ENCODE data around the gene UGGT1. TPM values are rescaled to one million over a fixed set of nuclear protein-coding genes. Genes with fewer than 3 reads are reported as not detected.

Gene UGGT1
- total RNA-seq, 1 donor: 80.0 TPM

DNA sequence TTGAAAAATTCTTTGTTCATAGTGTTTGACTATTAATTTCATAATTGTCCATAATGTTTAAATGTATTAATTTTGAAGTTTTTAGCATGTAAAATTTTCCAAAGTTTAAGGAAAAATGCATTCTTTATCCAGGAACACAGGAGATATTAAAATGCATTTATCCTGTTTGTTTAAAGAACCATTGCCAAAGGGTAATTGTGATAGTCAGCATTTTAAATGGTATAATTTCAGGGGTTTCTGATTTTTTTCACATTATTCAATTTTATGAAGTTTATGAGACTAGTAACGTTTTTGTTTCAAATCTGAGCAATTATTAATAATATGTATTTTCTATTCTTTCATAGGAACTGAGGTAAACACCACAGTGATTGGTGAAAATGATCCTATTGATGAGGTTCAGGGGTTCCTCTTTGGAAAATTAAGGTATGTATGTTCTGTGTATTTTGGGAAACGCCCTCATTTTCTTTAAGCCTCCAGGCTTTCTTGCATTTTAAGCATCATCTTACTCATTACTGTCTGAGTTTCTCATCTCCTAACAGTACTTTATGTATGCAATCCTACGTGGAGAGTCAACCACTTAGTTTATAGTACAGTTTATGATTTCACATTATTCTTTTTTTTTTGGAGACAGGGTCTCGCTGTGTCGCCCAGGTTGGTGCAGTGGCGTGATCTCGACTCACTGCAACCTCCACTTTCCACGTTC is 25.1 kb downstream of the UGGT1 start:
- TF ChIP-seq, protein P1, sequence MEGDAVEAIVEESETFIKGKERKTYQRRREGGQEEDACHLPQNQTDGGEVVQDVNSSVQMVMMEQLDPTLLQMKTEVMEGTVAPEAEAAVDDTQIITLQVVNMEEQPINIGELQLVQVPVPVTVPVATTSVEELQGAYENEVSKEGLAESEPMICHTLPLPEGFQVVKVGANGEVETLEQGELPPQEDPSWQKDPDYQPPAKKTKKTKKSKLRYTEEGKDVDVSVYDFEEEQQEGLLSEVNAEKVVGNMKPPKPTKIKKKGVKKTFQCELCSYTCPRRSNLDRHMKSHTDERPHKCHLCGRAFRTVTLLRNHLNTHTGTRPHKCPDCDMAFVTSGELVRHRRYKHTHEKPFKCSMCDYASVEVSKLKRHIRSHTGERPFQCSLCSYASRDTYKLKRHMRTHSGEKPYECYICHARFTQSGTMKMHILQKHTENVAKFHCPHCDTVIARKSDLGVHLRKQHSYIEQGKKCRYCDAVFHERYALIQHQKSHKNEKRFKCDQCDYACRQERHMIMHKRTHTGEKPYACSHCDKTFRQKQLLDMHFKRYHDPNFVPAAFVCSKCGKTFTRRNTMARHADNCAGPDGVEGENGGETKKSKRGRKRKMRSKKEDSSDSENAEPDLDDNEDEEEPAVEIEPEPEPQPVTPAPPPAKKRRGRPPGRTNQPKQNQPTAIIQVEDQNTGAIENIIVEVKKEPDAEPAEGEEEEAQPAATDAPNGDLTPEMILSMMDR (IDR thresholded peaks at IDR 0.05; ENCODE audit: extremely low read depth, low read depth, low read length): no peak
- DNase-seq (ENCODE audit: insufficient read length, low spot score, missing footprints): no peak
- no peaks in the 10 kb centered on the region for H3K9me3 ChIP-seq (ENCODE audit: low read depth, low read length)
- no peak overlapping the region for H3K4me2 ChIP-seq (ENCODE audit: insufficient read depth, low read length)
- no peaks in the 10 kb centered on the region for H3K79me2 ChIP-seq (ENCODE audit: insufficient read depth, low read length)
- H3K27ac ChIP-seq (ENCODE audit: low read depth, low read length): no peak overlapping the region
- no peak overlapping the region for H3K4me3 ChIP-seq (ENCODE audit: insufficient read depth, low read length)
- no peaks in the 10 kb centered on the region for H3K4me1 ChIP-seq (ENCODE audit: insufficient read depth, low read length)
- H3K36me3 ChIP-seq (ENCODE audit: insufficient read depth, low read length): peaks cover 51% of the 10 kb centered on the region
- H2AFZ ChIP-seq (ENCODE audit: low read length): no peak overlapping the region
- H3K27me3 ChIP-seq (ENCODE audit: insufficient read depth, low read length): no peaks in the 10 kb centered on the region
- no peaks in the 10 kb centered on the region for H4K20me1 ChIP-seq (ENCODE audit: insufficient read depth, low read length)

DNA sequence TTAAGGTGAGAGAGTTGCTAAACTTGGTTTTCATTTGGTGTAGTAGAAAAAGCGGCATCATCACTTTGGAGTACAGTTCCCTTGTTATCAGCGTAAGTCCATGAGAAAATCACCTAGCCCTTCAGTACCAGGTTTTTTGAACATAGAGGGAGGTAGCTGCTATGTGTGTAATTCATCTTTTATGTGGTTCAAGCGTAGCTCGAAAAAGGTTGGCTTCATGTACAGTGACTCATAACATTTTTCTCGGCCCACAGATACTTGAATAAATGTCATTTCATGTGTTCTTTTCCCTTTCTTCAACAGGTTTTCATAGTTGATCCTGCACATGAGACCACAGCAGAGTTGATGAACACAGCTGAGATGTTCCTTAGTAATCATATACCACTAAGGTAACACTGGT is 43.6 kb downstream of the UGGT1 start:
- H3K4me2 ChIP-seq (ENCODE audit: insufficient read depth, low read length): no peak overlapping the region
- H2AFZ ChIP-seq (ENCODE audit: low read length): no peak overlapping the region
- H4K20me1 ChIP-seq (ENCODE audit: insufficient read depth, low read length): peaks cover 3% of the 10 kb centered on the region
- no peak overlapping the region for H3K27ac ChIP-seq (ENCODE audit: low read depth, low read length)
- no peaks in the 10 kb centered on the region for H3K9me3 ChIP-seq (ENCODE audit: low read depth, low read length)
- no peaks in the 10 kb centered on the region for H3K27me3 ChIP-seq (ENCODE audit: insufficient read depth, low read length)
- peaks cover 59% of the 10 kb centered on the region for H3K36me3 ChIP-seq (ENCODE audit: insufficient read depth, low read length)
- no peak for DNase-seq (ENCODE audit: insufficient read length, low spot score, missing footprints)
- no peaks in the 10 kb centered on the region for H3K4me1 ChIP-seq (ENCODE audit: insufficient read depth, low read length)
- H3K4me3 ChIP-seq (ENCODE audit: insufficient read depth, low read length): no peak overlapping the region
- TF ChIP-seq, protein P1 (IDR thresholded peaks at IDR 0.05; ENCODE audit: extremely low read depth, low read depth, low read length): no peak
- H3K79me2 ChIP-seq (ENCODE audit: insufficient read depth, low read length): no peaks in the 10 kb centered on the region

DNA sequence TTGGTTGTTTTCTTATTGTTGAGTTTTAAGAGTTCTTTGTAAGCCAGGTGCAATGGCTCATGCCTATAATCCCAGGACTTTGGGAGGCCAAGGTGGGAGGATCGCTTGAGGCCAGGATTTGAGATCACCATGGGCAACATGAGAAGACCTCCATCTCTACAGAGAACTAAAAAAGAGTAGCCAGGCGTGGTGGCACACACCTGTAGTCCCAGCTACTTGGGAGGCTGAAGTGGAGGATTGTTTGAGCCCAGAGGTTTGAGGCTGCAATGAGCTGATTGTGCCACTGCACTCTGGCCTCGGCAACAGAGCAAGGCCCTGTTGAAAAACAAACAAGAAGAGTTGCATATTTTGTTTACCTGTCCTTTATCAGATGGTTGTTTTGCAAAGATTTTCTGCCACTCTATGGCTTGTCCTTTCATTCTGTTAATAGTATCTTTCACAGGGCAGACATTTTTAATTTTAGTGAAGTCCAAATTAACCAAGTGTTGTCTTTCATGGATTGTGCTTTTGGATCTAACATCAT is 46.2 kb downstream of the UGGT1 start:
- Histone ChIP-seq H3K27ac (ENCODE audit: low read depth, low read length) (no peak overlapping the region), H2AFZ (ENCODE audit: low read length) (no peak overlapping the region), H3K4me2 (ENCODE audit: insufficient read depth, low read length) (no peak overlapping the region), H4K20me1 (ENCODE audit: insufficient read depth, low read length) (peaks cover 3% of the 10 kb centered on the region), H3K4me3 (ENCODE audit: insufficient read depth, low read length) (no peak overlapping the region), H3K36me3 (ENCODE audit: insufficient read depth, low read length) (peaks cover 61% of the 10 kb centered on the region), H3K9me3 (ENCODE audit: low read depth, low read length) (no peaks in the 10 kb centered on the region), H3K4me1 (ENCODE audit: insufficient read depth, low read length) (no peaks in the 10 kb centered on the region), H3K79me2 (ENCODE audit: insufficient read depth, low read length) (no peaks in the 10 kb centered on the region), H3K27me3 (ENCODE audit: insufficient read depth, low read length) (no peaks in the 10 kb centered on the region)
- no peak for DNase-seq (ENCODE audit: insufficient read length, low spot score, missing footprints)
- TF ChIP-seq, protein P1 (IDR thresholded peaks at IDR 0.05; ENCODE audit: extremely low read depth, low read depth, low read length): no peak

GRCh38 chr2:128139624-128140023 is 48.6 kb downstream of the UGGT1 start:
- no peak overlapping the region for H3K4me2 ChIP-seq (ENCODE audit: insufficient read depth, low read length)
- H3K4me1 ChIP-seq (ENCODE audit: insufficient read depth, low read length): no peaks in the 10 kb centered on the region
- H3K79me2 ChIP-seq (ENCODE audit: insufficient read depth, low read length): no peaks in the 10 kb centered on the region
- no peak overlapping the region for H3K4me3 ChIP-seq (ENCODE audit: insufficient read depth, low read length)
- DNase-seq (ENCODE audit: insufficient read length, low spot score, missing footprints): no peak
- no peak overlapping the region for H2AFZ ChIP-seq (ENCODE audit: low read length)
- peaks cover 49% of the 10 kb centered on the region for H3K36me3 ChIP-seq (ENCODE audit: insufficient read depth, low read length)
- no peaks in the 10 kb centered on the region for H3K27me3 ChIP-seq (ENCODE audit: insufficient read depth, low read length)
- TF ChIP-seq, protein P1 (IDR thresholded peaks at IDR 0.05; ENCODE audit: extremely low read depth, low read depth, low read length): no peak
- H4K20me1 ChIP-seq (ENCODE audit: insufficient read depth, low read length): peaks cover 3% of the 10 kb centered on the region
- H3K27ac ChIP-seq (ENCODE audit: low read depth, low read length): no peak overlapping the region
- no peaks in the 10 kb centered on the region for H3K9me3 ChIP-seq (ENCODE audit: low read depth, low read length)

Data from osteoblast (primary cell).